ENCODE data around the gene OVCH2. TPM values are rescaled to one million over a fixed set of nuclear protein-coding genes. Genes with fewer than 3 reads are reported as not detected.

OVCH2 gene
- total and polyA plus RNA-seq, 10 donors, result not detected

- peaks cover 0 to 23% (median 16%) of the 10 kb centered on the region in 6 donors for H3K4me1 ChIP-seq
- no peak overlapping the region for H3K4me3 ChIP-seq
- peaks cover 2 to 69% (median 35%) of the 10 kb centered on the region in 7 donors for H3K27me3 ChIP-seq (replicated peaks in 1 of 7)
- H3K27ac ChIP-seq, result no peak overlapping the region
- H3K9me3 ChIP-seq, result peaks cover 0 to 15% (median 0%) of the 10 kb centered on the region in 8 donors
- intact Hi-C loops (cut with DNase I; ENCODE audit: low total_unique reads), result no loop called here
- no peak for DNase-seq
- TF ChIP-seq, protein P1, sequence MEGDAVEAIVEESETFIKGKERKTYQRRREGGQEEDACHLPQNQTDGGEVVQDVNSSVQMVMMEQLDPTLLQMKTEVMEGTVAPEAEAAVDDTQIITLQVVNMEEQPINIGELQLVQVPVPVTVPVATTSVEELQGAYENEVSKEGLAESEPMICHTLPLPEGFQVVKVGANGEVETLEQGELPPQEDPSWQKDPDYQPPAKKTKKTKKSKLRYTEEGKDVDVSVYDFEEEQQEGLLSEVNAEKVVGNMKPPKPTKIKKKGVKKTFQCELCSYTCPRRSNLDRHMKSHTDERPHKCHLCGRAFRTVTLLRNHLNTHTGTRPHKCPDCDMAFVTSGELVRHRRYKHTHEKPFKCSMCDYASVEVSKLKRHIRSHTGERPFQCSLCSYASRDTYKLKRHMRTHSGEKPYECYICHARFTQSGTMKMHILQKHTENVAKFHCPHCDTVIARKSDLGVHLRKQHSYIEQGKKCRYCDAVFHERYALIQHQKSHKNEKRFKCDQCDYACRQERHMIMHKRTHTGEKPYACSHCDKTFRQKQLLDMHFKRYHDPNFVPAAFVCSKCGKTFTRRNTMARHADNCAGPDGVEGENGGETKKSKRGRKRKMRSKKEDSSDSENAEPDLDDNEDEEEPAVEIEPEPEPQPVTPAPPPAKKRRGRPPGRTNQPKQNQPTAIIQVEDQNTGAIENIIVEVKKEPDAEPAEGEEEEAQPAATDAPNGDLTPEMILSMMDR (IDR thresholded peaks at IDR 0.05 in 8 of 11, conservative IDR thresholded peaks at IDR 0.05 in 3 of 11), result no peak
- TF ChIP-seq POLR2A (IDR thresholded peaks at IDR 0.05) (no peak), POLR2AphosphoS5 (IDR thresholded peaks at IDR 0.05) (no peak)
- H3K36me3 ChIP-seq, result no peaks in the 10 kb centered on the region
- 76 to 93% (median 88%) methylated on average over 3 of the region's 3 CpGs for WGBS, 5 donors
Measured at GRCh38 chr11:7675631-7676030, 30.6 kb downstream of the OVCH2 start.

GRCh38 chr11:7673724-7674434 is 32.4 kb downstream of the OVCH2 start:
- Histone ChIP-seq H3K27ac (peak overlapping the region in 6 of 8 donors; percentile 28 to 69 (median 46)), H3K4me3 (peak overlapping the region; percentile 33 to 72 (median 45)), H3K27me3 (replicated peaks in 1 of 7) (peaks cover 2 to 72% (median 35%) of the 10 kb centered on the region in 7 donors), H3K9me3 (peaks cover 0 to 12% (median 0%) of the 10 kb centered on the region in 8 donors), H3K36me3 (no peaks in the 10 kb centered on the region), H3K4me1 (peaks cover 0 to 23% (median 16%) of the 10 kb centered on the region in 6 donors)
- WGBS, 5 donors, result 5 to 7% (median 6%) methylated on average over 44 to 72 of the region's 72 CpGs
- TF ChIP-seq POLR2A (IDR thresholded peaks at IDR 0.05), result no peak
- TF ChIP-seq, protein P1 (IDR thresholded peaks at IDR 0.05 in 8 of 11, conservative IDR thresholded peaks at IDR 0.05 in 3 of 11), result no peak
- peak in 1 of 3 donors; percentile 0 for TF ChIP-seq POLR2AphosphoS5 (IDR thresholded peaks at IDR 0.05)
- no peak for DNase-seq
- intact Hi-C loops (cut with DNase I; ENCODE audit: low total_unique reads), result no loop called here

DNA sequence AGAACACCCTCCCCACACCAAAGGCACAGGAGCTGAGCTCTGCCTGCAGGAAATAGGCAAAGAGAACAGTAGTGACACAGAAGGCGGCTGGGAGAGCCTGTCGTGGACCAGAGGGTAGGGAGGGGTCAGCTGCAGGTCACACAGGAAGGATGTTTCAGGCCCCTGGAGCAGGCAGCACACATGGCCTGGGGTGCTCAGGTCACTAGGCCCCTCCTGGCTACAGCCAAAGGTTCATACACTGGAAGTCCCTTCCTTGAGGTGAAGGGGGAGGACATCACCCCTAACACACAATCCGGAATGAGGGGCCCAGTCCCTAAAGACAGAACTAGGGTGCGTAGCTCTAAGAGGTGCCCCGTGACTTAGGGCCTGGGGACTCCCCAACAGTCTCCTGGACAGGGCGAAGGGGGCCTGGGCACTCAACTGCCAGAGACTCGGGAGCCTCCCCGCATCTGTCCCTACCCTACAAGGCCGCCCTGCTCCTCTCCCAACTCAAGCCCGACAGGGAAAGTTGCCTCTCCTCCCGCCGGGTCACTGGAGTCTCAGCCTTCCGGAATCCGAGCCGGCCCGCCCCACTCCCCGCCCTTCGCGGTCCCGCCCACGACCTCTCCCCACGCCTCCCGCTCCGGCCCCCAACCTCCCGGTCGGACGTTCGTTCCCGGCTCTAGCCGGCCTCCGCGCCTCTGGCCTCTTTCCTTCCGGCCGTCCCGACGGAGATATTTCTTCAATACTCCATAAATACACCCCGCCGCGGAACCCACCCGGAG is 33.1 kb downstream of the OVCH2 start, which contains the start of gene CYB5R2:
TSS of gene CYB5R2 (minus strand) at position 541 of the 764 bp plus-strand sequence. CDS start 675 bp downstream, outside the sequence.
- peak within 1 kb of the TSS; percentile 33 to 72 (median 45) for H3K4me3 ChIP-seq
- intact Hi-C loops (cut with DNase I; ENCODE audit: low total_unique reads), result no loop called here
- 9 to 36% (median 11%) methylated on average over 12 to 40 of the region's 40 CpGs for WGBS, 5 donors
- H3K36me3 ChIP-seq, result no peaks in the 10 kb centered on the region
- TF ChIP-seq, protein P1 (IDR thresholded peaks at IDR 0.05 in 8 of 11, conservative IDR thresholded peaks at IDR 0.05 in 3 of 11), result no peak
- peak in 2 of 3 donors; percentile 37 to 69 for TF ChIP-seq POLR2AphosphoS5 (IDR thresholded peaks at IDR 0.05)
- peak within 1 kb of the TSS in 6 of 8 donors; percentile 28 to 69 (median 46) for H3K27ac ChIP-seq
- H3K27me3 ChIP-seq (replicated peaks in 1 of 7), result peaks cover 2 to 72% (median 35%) of the 10 kb centered on the region in 7 donors
- peaks cover 0 to 23% (median 16%) of the 10 kb centered on the region in 6 donors for H3K4me1 ChIP-seq
- peaks cover 0 to 12% (median 0%) of the 10 kb centered on the region in 8 donors for H3K9me3 ChIP-seq
- no peak for DNase-seq

Measured in spleen (tissue), 11 donors.